DMS153 treated with DMSO at 0.1 percent for 48 hours (cell line): Measurements from ENCODE around the gene UROD.
"Not testable (repeated sequence)": the region's sequence is repeated elsewhere in the genome, so short reads cannot be mapped to it uniquely, and the experiment has no call there.

Experiments used
- DNase-seq: peaks from one replicate; lab custom pipeline; 2025; ENCODE audit not compliant: unreplicated experiment; lab: John Stamatoyannopoulos, UW

The UROD gene

DNA sequence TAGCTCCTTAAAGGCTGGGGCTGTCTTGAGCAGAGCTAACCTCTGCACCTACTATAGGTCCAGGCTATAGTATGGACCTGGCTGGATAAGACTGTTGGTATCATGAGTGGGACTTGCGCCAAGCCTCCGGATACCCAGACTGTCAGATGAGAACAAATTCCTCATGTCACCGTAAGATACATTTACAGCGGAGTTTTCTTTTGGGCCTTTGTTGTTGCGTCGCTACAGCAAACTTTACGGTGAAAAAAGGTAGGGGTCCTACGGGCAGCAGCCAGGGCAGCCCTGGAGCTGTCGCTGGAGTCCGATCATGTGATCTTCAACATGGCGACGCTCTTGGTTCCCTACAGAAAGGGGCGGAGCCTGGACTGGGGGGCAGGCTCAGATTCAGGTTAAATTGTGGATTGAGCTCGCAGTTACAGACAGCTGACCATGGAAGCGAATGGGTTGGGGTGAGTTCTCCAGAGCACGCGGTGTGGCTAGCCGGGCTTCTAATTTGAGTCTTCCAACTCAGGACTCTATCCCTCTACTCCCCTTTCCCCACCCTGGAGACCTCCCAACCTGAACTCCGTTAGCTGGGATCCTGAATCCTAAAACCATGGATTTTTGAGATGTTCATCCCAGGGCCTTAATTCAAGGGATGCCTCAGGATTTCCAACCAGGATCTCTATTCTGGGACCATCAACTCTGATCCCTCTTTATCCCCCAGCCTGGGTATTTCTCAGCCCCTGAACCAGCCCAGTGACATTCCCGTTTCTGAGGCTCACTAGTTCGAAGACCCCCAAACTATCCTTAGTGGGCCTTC, at the start of gene UROD:
Gene UROD (plus strand): TSS at position 418 of the 802 bp plus-strand sequence. CDS start 12 bp downstream, at position 430.
- peak; percentile 99 for DNase-seq

DNA sequence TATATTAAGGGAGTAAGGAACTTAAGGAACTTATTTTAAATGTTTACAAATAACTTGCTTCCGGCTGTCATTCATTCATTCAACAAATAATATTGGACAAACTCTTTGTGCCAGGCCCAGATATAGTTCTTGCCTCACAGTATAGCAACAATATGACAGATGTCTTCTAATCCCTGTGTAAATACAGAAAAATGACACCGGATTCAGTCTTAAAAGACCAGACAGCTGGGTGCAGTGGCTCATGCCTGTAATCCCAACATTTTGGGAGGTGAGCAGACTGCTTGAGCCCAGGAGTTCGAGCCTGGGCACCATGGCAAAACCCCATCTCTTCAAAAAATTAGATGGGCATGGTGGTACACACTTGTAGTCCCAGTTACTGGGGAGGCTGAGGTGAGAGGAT, 49.3 kb upstream of the UROD start:
- no peak for DNase-seq

DNA sequence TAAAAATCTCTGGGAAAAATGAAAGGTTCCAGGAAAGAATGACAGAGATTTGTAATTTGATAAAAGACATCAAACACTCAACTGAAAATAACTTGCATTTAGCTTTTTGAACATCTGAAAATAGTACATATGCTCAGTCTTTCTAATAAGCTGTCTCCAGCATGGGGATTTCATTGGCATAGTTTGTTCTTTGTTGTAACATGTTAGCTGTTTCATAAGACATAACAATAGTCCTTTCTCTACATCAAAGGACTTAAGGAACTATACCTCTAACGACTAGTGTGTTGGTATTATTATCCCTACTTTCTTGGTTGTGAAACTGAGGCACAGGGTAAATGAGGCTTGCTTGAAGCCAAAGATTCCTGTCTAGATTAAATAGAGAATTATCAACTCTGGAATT, 47.7 kb upstream of the UROD start:
- no peak for DNase-seq

DNA sequence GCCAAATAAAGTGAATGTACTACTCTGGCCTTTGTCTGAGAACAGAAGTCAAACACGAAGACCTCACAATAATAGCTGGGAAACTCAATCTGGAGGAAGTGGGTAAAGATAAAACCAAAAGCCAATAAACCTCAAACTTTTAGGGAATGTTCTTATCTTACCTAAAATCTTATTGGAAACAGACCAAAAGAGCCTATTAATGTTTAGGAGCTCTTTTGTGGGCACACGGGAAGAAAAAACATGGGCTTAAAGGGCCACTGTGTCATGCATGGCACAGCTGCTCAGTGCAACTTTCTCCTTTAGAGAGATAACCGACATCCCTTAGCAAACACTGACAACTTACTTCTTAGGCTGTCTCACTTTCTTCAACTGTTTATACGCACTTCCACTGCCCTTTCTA, 41.7 kb upstream of the UROD start:
- DNase-seq = no peak

GRCh38 chr1:44973645-44974044, 38.4 kb upstream of the UROD start:
- DNase-seq = no peak

GRCh38 chr1:44976252-44976651, 35.8 kb upstream of the UROD start:
- no peak for DNase-seq

GRCh38 chr1:44977372-44977771, 34.7 kb upstream of the UROD start:
- not testable (repeated sequence) for DNase-seq

GRCh38 chr1:44985747-44986359, 26.2 kb upstream of the UROD start:
- DNase-seq = no peak

DNA sequence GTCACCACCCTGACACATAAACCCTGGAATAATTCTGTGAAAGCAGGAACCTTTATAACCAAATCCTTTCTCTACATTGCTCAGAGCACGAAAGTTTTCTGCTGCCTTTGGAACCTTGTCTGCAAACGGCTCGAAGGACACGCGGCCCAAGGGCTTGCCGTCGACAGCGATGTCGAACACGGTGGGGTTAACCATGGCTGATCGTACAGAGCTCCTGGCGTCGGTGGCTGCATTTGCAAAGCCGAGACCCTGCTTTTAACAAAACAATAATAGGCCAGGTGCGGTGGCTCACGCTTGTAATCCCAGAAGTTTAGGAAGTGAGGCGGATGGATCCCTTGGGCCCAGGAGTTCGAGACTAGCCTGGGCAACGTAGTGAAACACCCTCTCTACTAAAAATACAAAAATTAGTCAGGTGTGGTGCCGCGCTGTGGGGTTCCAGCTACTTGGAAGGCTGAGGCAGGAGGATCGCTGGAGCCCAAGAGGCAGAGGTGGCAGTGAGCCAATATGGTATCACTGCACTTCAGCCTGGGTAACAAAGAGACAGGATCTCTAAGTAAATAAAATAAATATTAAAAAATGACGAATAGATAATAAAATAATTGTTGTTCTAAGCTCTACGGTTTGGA, 23.4 kb upstream of the UROD start:
- DNase-seq = no peak

GRCh38 chr1:44994309-44994898, 17.6 kb upstream of the UROD start:
- no peak for DNase-seq

DNA sequence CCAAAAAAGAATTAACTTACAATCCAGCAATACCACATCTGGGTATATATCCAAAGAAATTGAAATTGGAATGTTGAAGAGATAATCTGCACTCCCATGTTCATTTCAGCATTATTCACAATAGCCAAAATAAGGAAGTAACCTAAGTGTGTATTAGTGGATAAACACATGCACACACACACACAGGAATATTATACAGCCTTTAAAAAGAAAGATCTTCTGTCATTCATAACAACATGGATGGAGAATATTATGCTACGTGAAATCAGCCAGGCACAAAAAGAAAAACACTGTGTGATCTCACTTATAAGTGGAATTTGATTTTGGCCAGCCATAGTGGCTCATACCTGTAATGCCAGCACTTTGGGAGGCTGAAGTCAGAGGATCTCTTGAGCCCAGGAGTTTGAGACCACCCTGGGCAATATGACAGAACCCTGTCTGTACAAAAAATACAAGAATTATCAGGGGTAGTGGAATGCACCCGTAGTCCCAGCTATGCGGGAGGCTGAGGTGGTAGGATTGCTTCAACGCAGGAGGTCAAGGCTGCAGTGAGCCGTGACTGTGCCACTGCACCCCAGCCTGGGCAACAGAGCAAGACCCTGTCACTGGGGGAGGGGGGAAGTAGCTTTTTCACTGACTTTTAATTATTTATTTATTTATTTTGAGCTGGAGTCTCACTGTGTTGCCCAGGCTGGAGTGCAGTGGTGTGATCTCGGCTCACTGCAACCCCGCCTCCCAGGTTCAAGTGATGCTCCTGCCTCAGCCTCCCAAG, 16.4 kb upstream of the UROD start:
- no peak for DNase-seq

DNA sequence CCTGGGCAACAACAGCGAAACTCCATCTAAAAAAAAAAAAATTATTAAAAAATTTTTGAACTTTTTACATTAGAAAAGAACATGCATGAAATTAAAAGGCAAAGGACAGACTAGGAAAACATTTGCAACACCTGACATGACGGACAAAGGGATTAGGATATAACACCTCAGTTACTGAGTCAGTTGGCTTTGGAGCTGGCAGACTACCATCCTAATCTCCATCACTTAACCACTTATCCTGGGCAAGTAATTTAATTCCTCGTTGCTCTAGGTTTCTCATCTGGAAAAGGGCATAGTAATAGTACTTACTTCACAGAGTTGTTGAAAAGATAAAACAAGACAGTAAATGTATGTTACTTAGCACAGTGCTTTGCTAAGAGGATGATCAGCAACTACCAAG, 12.8 kb upstream of the UROD start:
- no peak for DNase-seq

- no peak for DNase-seq
Measured at GRCh38 chr1:45001011-45001481, 11.0 kb upstream of the UROD start.

GRCh38 chr1:45001576-45001975, 10.5 kb upstream of the UROD start:
- DNase-seq = not testable (repeated sequence)

GRCh38 chr1:45002650-45003645, 9.1 kb upstream of the UROD start:
- no peak for DNase-seq

- DNase-seq = no peak
Measured at GRCh38 chr1:45003741-45004140, 8.3 kb upstream of the UROD start.

DNA sequence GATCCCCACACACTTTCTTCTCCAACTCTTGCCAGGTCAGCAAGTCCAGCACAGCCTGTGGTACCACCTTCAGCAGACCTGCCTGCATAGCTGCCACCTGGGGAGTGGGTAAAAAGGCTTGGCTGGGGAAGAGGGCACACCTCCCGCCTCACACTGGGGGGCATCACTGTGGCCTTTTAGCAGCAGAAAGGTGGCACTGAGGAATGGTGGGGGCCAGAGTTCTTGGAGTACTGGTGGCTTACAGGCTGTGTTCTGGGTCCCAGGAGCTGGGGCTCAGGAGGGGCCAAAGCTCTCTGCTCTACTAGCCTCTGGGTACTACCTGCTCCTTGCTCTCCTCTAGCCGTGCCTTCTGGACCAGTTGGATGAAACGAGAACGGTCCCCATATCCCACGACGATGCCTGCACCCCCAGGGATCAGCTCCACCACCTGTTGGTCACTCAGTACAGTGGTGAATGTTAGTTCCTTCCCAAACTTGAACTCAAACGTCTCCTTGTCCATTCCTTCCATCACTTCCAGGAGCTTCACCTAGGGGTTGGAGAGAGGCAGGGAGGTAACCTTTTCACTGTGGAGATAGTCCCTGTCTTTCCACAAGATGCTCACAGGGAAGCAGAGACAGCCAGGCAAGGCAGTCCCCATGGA, 7.7 kb upstream of the UROD start:
- no peak for DNase-seq

DNA sequence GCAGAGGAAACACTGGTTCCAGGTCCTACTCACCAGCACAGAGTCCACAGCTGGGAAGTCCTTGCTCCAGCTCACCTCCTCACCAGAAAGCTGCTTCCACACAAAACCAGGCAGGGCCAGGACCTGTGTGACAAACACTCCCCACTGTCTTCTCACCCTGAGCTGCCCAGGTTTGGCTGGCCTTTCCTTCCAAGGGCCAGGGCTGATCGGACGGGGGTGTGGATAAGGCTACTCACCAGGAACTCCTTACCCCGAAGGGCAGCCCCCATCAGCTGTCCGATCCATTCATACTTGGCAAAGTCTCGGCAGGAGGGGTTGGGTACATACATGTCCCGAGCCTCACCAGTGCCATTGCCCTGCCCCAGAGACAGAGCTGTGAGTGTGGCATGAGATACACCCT, 6.3 kb upstream of the UROD start:
- DNase-seq = no peak

- DNase-seq = no peak
Measured at GRCh38 chr1:45007311-45007710, 4.7 kb upstream of the UROD start.
